Fibroblast of lung (primary cell): ENCODE measurements around the gene KNDC1.

Experiments used
- EZH2 ChIP-seq: IDR thresholded peaks from 2 replicates; pipeline ENCODE4 v1.5.1; 2012; ENCODE audit warnings: low read length, control low read depth, mild to moderate bottlenecking; ENCODE audit errors: missing control alignments
- TF ChIP-seq, protein P1 (sequence below), 2 donors: IDR thresholded peaks in 1 of 2; conservative IDR thresholded peaks in 1 of 2; 1 replicate in 1 of 2; 2 replicates in 1 of 2; pipeline ENCODE4 v1.5.1; 2011 to 2012; ENCODE audit warnings: low read length in 2 of 2, control low read depth in 1 of 2, inconsistent platforms in 1 of 2, low read depth in 1 of 2, mild to moderate bottlenecking in 1 of 2

DNA sequence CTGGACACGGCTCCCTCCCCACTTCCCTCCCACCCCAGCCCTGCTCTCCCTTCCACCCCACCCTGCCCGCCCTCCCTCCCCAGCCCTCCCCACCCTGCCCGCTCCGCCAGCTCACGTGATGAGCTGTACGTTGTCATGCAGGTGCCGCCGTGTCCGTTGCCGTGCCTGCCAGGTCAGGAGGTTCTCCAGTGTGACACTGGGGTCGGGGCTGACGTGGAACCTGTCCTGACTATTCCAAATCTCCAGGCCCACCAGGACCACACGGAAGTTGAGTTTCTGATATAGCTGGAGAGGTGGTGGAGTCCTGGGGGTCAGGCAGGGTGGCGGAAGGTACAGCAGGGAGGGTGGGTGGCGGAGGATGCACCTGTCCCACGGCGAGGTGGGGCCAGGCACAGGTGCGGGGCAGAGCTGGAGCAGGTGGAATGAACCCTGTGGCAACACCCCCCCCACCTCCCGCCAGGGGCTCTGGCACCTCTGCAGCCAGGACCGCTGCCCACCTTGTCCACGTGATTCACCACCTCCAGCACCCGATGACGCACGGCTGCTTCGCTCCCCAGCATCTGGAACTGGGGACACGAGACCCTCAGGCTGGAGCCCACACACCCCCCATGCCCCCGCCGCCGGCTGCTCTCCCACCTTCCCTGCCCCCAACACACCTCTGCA lies 112.4 kb downstream of the KNDC1 start:
- TF ChIP-seq, protein P1, sequence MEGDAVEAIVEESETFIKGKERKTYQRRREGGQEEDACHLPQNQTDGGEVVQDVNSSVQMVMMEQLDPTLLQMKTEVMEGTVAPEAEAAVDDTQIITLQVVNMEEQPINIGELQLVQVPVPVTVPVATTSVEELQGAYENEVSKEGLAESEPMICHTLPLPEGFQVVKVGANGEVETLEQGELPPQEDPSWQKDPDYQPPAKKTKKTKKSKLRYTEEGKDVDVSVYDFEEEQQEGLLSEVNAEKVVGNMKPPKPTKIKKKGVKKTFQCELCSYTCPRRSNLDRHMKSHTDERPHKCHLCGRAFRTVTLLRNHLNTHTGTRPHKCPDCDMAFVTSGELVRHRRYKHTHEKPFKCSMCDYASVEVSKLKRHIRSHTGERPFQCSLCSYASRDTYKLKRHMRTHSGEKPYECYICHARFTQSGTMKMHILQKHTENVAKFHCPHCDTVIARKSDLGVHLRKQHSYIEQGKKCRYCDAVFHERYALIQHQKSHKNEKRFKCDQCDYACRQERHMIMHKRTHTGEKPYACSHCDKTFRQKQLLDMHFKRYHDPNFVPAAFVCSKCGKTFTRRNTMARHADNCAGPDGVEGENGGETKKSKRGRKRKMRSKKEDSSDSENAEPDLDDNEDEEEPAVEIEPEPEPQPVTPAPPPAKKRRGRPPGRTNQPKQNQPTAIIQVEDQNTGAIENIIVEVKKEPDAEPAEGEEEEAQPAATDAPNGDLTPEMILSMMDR (conservative IDR thresholded peaks at IDR 0.05 in 1 of 2, IDR thresholded peaks at IDR 0.05 in 1 of 2; ENCODE audit: low read depth in 1 of 2, low read length in 2 of 2): no peak
- TF ChIP-seq EZH2: no peak
